ENCODE measurements around the gene TMEM41A. TPM values are rescaled to one million over a fixed set of nuclear protein-coding genes. Genes with fewer than 3 reads are reported as not detected.

The TMEM41A gene
- total RNA-seq, 2 experiments from 2014 or later = 21.4 to 21.8 TPM

DNA sequence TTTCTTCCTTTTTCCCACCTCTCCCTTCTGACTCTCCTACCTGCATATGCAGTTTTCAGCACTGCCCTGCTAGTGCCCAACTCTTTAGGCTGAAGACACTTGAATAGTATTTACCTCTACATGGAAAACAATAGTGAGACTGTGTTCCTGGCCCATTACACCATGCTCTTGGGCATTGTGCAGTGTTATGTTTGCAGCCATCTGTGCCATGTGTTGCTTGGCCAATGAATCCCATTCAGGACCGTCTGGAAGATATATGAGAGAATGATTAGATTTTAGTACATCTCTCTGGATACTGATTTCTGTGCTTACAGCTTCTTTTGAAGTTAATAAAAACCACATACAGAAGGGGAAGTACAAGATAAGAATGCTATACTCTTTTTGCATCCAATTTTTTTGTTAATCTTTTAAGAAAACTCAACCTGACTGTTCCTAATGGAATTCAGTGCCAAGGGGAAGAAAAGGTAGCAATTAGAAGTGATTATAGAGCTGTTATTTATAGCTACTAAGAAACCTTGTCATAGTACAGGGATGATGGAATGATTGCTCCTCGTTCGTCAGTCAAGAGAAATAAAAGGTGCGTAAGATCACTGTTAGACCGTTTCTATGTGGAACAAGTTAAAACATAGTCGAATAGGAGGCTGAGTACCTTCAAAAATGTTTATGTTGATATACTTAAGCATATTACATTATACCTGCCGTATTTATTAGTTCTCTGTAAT, 58.9 kb downstream of the TMEM41A start:
- CTCF ChIA-PET = no interaction called here
- Mint-ChIP-seq H3K36me3 (ENCODE audit: low read depth) (no peaks in the 10 kb centered on the region), H3K4me3 (no peak overlapping the region), H3K27ac (no peak overlapping the region), H3K27me3 (peaks cover 12% of the 10 kb centered on the region), H3K4me1 (no peaks in the 10 kb centered on the region), H3K9me3 (no peaks in the 10 kb centered on the region)
- POLR2A ChIA-PET = no interaction called here
- no peak for DNase-seq

Other genes starting within 250 kb of the TMEM41A start
- gene EHHADH, start 245.0 kb downstream of the TMEM41A start, total RNA-seq = 1 to 10 TPM; 1.9 to 2.0 TPM
- 10 to 100 TPM; 11.0 to 11.3 TPM for gene MAP3K13, start 135.9 kb downstream of the TMEM41A start, total RNA-seq
- gene LIPH, start 53.6 kb upstream of the TMEM41A start, total RNA-seq = not detected
- 10 to 100 TPM; 32.8 to 33.6 TPM for gene SENP2, start 87.3 kb upstream of the TMEM41A start, total RNA-seq